Peyer's patch (tissue), 4 donors: ENCODE results near the gene PRKAR1B.

Experiments used
- CTCF ChIP-seq, 6 experiments: fragments of 450-650 bp in 4 of 6; fragments of 200-600 bp in 2 of 6; sonication (generic) in 1 of 6; IDR thresholded peaks; one replicate each; pipeline ENCODE4 v1.5.1; 2017 to 2019; ENCODE audit warnings: antibody characterized with exemption in 6 of 6, mild to moderate bottlenecking in 3 of 6, moderate library complexity in 1 of 6
- POLR2A ChIP-seq, 2 donors: fragments of 450-650 bp; IDR thresholded peaks; one replicate each; pipeline ENCODE4 v1.5.1; 2017; ENCODE audit warnings: antibody characterized with exemption in 2 of 2, mild to moderate bottlenecking in 2 of 2, moderate library complexity in 2 of 2

DNA sequence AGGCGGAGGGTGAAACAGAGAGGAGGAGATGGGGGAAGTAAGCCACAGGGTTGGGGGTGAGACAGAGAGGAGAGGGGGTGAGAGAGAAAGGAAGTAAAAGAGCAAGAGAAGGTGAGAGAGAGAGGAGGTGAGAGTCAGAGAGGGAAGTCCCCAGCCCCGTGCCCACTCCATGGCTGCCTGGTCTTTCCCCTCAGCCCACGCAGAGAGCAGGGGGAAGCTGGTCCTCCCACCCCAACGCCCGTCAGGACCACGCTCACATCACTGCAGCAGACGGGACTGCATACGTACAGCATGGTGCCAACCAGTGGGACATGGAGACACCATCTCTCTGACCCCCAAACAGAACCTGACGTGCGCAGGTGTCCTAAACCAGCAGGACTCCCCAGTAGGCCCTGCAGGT, 195.3 kb downstream of the PRKAR1B start:
- no peak for TF ChIP-seq CTCF (IDR thresholded peaks at IDR 0.05)
- no peak for TF ChIP-seq POLR2A (IDR thresholded peaks at IDR 0.05)
